GM19240 (cell line): ENCODE data around the gene SYNGR2.

Source experiments
- DNase-seq: peaks from one replicate; pipeline ENCODE4 v3.0.0; 2011; ENCODE audit warnings: low spot score; ENCODE audit not compliant: insufficient read length

Gene SYNGR2, protein sequence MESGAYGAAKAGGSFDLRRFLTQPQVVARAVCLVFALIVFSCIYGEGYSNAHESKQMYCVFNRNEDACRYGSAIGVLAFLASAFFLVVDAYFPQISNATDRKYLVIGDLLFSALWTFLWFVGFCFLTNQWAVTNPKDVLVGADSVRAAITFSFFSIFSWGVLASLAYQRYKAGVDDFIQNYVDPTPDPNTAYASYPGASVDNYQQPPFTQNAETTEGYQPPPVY

DNA sequence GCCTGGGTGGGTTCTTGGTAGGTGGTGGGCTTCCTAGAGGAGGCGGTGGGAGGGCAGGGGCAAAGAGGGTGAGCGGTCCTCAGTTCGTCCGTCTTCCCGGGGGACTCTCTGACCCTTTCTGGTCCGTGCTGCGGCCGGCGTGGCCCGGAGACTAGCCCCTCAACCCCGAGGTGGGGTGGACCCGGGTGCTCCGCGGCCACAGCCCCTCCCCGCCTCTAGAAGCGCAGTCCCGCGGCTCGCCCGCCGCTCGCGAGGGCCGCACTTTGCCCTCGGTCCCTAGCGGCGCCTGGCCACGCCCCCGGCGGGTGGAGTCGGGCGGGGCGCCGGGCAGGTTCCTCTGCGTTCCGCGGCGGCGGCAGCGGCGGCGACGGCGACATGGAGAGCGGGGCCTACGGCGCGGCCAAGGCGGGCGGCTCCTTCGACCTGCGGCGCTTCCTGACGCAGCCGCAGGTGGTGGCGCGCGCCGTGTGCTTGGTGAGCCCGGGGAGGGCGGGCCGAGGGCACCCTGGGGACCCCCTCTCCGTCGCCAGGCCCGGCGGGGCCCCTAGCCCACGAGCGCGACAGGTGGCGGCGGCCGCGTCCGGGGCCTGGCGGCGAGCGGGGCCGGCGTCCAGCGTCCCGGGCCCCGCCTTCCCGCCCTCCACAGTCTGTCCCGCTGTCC lies at the start of gene SYNGR2:
Gene SYNGR2 (plus strand): TSS at position 340 of the 661 bp plus-strand sequence. CDS start 36 bp downstream, at position 376.
- DNase-seq = peak; percentile 87

DNA sequence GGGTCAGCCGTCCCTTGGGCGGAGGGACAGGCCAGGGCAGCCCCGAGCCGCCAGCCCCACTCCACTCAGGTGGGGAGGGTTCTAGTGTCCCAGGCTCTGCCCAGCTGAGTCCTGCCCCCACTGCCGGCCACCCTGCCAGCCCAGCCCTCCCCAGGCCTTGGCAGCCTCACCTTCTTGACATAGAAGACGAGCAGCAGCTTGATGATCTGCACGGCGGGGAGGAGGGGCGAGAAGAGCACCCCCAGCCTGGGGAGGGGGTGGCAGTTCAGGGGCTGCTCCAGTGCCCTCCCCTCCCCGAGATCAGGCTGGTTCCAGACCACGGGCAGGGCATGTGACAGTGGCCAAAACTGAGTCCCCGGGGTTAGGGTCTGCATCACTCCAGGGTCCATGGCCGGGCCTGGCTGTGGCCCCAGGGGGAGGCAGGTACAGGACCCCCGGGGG lies 49.6 kb upstream of the SYNGR2 start:
- no peak for DNase-seq

DNA sequence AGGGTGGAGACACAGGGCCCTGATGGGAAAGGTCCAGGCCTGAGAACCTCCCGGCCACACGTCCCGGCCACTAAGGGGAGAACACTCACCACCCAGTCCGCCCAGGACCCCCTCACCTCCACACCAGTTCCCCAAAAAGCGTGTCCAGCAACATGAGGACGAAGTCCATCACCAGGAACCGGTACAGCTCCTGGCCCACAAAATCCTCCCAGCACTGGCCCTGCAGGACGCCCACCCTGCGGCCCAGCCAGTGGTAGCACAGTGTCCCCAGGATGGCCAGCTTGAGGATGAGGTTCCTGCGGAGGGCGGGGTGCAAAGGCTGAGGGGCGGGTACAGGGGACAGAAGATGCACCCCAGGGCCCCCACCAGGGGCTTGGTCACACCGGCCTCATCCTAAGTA lies 47.8 kb upstream of the SYNGR2 start:
- DNase-seq = no peak

- DNase-seq = no peak
These were observed 47.2 kb upstream of the SYNGR2 start for GRCh38 chr17:78120971-78121800.

- DNase-seq = no peak
These were observed 46.6 kb upstream of the SYNGR2 start for GRCh38 chr17:78121801-78122215.

- DNase-seq = no peak
These were observed 46.0 kb upstream of the SYNGR2 start for GRCh38 chr17:78122216-78122930.

DNA sequence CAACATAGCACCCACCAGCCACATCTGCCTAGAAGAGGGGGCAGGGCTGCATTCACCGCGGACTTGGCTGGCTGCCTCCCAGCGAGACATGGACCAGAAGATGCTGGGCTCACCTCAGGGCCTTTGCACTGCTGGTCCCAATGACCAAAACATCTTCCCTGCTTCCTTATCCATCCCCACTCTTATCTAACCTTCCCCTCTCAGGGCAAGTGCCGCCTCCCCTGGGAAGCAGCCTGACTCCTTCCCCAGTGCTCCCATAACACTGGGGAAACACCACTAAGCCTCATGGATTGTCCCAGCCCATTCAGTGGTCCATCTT lies 45.5 kb upstream of the SYNGR2 start:
- DNase-seq = no peak

DNA sequence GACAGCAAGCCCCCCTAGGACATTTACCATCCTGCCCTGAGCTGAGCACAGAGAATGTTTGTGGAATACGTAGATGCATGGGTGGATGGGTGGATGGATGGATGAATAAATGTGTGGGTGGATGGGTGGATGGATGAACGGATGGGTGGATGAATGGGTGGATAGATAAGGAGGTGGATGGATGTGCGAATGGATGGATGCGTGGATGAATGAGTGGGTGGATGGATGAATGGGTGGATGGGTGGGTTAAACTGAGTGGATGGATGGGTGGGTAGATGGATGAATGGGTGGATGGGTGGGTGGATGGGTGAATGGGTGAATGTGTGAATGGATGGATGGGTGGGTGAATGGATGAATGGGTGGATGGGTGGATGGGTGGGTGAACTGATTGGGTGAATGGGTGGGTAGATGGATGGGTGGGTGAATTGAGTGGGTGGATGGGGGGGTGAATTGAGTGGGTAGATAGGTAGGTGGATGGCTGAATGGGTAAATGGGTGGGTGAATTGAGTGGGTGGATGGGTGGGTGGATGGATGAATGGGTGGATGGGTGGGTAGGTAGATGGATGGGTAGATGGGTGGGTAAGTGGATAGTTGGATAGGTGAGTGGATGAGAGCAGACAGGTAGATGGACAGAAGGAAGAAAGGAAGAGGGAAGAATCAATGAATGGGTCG lies 45.0 kb upstream of the SYNGR2 start:
- no peak for DNase-seq

- DNase-seq = peak; percentile 62
These were observed 44.1 kb upstream of the SYNGR2 start for GRCh38 chr17:78124081-78124835.

DNA sequence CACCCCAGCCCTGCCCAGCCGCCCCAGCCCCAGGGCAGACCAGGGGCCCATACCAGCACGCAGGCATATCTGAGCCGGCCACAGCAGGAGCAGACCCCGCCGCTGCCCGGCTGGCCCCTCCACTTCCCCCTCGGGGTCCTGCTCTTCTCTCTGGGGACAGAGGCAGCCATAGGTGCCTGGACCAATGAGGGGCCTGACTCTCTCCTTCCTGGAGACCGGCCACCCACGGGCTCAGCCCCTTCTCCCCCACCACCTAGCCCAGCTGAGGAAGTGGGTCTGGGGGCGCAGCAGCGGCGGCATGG lies 43.6 kb upstream of the SYNGR2 start:
- DNase-seq = no peak

DNA sequence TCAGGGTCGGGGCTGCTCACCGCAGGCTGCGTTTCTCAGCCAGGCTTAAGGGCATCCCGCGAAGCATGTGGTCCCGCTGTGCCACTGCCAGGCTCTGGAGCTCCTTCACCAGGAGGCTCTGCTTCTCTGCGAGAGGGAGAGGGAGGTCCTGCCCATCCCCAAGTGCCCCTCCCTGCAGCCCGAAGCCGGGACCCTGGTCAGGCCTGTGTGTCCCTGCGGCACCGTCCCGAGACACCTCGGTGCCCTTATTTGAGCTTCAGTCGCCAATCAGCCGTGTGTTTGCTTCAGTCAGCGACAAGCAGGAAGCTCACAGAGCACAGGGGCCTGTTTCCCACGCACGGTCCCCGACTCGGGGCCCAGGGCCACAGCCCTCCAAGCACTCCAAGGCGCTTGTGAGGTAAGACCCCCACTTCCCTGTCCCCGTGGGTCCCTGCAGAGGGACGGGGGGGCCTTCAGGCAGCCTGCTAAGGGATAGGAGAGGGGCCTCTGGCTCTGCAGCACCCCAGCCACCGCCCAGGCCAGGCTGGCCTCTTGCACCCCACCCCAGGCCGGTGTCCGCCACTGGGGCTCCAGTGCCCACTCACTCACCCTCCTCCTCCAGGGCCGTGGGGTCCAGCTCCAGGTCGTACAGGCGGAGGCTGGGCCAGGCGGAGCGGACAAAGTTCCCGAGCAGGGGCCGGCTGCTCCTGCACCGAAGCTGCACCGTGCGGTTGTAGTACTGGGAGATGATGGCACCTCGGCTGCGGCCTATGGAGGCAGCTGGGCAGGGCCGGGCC lies 43.1 kb upstream of the SYNGR2 start:
- no peak for DNase-seq

- no peak for DNase-seq
These were observed 42.1 kb upstream of the SYNGR2 start for GRCh38 chr17:78125976-78126894.

GRCh38 chr17:78126895-78127238 lies 41.5 kb upstream of the SYNGR2 start:
- no peak for DNase-seq

GRCh38 chr17:78127239-78127887 lies 41.0 kb upstream of the SYNGR2 start:
- peak; percentile 63 for DNase-seq

DNA sequence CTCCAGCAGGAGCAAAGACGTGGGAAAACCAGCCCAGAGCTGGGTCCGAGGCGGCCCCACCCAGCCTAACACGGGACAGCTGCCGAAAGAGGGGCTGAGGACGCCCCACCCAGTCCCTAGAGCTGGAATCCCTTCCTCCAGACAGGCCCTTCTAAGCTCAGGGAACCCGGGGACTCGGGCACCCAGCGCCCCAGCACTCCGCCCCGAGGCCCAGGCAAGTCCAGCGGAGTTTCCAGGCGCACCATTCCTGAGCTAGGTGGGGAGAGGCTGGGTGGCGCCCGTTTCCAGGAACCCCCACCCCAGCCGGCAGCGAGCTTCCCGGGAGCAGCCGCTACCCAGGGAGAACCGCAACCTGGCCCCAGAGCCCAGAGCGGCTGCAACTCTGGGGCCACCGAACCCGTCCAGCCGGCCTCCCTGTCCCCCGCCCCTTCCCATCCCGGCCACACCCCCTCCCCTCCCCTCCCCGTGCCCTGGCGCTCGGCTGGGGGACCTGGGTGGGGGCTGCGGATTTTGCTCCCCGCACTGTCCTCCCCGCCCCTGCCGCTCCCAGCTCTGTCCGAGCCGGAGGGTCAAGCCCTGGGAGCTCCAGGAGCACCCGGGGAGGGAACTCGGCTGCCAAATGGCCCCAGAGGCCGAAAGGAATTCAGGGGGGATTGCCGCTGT lies 40.4 kb upstream of the SYNGR2 start:
- no peak for DNase-seq

DNA sequence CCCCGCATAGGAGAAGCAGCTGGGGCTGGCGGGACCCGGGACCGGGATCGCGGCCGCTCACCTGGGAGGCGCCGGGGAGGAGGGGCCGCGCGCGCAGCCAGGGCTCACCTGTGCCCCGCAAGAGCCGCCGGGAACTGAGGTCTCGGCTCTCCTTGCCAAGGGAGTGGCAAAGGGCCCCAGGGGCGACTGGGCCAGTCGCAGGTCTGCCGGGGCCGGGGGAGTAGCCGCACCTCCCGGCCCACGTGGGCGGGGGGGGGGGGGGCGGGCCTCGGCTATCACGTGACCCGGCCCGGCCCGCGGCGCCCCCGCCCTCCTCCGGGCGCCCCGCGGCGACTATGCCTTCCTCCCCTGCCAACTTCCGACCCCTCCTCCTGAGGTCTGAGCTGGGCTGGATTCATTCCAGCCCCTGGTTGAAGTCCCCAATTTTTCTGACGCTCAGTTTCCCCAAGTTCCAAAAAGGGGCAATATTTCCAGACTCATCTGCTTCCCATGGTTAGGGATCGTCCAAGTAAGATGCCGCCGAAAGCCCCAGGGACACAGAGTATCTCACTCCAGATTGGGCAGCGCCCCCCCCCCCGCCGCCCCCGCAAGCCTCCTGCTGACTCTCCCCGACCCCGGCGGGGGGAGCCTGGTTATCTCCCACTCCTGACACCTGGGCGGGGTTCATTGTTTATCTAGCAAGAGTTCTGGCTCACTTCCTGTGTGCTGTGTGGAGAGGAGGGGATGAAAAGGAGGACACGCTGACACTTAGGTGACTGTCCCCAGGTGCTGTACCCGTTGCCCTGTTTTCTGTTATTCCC lies 39.6 kb upstream of the SYNGR2 start, which contains the start of gene TMC6:
Gene TMC6 (minus strand): TSS at position 205 of the 800 bp plus-strand sequence. CDS start 1,923 bp downstream, outside the sequence.
- no peak for DNase-seq
